VCaP (cell line): ENCODE data around the gene HLX.

Source experiments
- H3K27ac ChIP-seq: fragments of 450-650 bp; 2 replicates; pipeline ENCODE4 v1.5.1; 2017
- CTCF ChIP-seq: fragments of 450-650 bp; conservative IDR thresholded peaks from 2 replicates; pipeline ENCODE4 v1.5.1; 2017; ENCODE audit warnings: mild to moderate bottlenecking, moderate library complexity

Gene HLX

GRCh38 chr1:220878191-220879075 lies 810 bp upstream of the HLX start:
- TF ChIP-seq CTCF, result no peak
- H3K27ac ChIP-seq, result peak overlapping the region; percentile 66; the same call in 1 of the 2 replicates

- H3K27ac ChIP-seq, result peak overlapping the region; percentile 66
- TF ChIP-seq CTCF, result 0 out of 2 replicates have a peak, but pooled peaks have one; percentile 27
These were observed 492 bp downstream of the HLX start for GRCh38 chr1:220879509-220880361.

- peak overlapping the region; percentile 66 for H3K27ac ChIP-seq
- TF ChIP-seq CTCF, result no peak
These were observed 1.1 kb downstream of the HLX start for GRCh38 chr1:220880362-220880670.

GRCh38 chr1:220880726-220881506 lies 1.7 kb downstream of the HLX start:
- no peak for TF ChIP-seq CTCF
- H3K27ac ChIP-seq, result peak overlapping the region; percentile 66; the same call in 1 of the 2 replicates

- no peak overlapping the region for H3K27ac ChIP-seq
- TF ChIP-seq CTCF, result no peak
These were observed 3.0 kb downstream of the HLX start for GRCh38 chr1:220882061-220882891.

- no peak for TF ChIP-seq CTCF
- H3K27ac ChIP-seq, result no peak overlapping the region
These were observed 5.1 kb downstream of the HLX start for GRCh38 chr1:220884109-220884980.
